Cardiac fibroblast (primary cell): ENCODE measurements around the gene FRYL.

Experiments
- DNase-seq, 2 donors: peaks; one replicate each; pipeline versions ENCODE4 v3.0.0 to v3.0.0-alpha.2; 2010; ENCODE audit warnings: low read depth in 2 of 2
- H3K4me3 ChIP-seq, 2 donors: replicated peaks in 1 of 2; 1 replicate in 1 of 2; 2 replicates in 1 of 2; pipeline ENCODE4 v1.5.1; 2011; ENCODE audit warnings: low read depth in 2 of 2, low read length in 2 of 2, mild to moderate bottlenecking in 2 of 2, moderate library complexity in 1 of 2
- TF ChIP-seq, protein P1 (sequence below): IDR thresholded peaks from one replicate; pipeline ENCODE4 v1.5.1; 2011; ENCODE audit warnings: low read depth, mild to moderate bottlenecking, low read length, inconsistent platforms

The FRYL gene

DNA sequence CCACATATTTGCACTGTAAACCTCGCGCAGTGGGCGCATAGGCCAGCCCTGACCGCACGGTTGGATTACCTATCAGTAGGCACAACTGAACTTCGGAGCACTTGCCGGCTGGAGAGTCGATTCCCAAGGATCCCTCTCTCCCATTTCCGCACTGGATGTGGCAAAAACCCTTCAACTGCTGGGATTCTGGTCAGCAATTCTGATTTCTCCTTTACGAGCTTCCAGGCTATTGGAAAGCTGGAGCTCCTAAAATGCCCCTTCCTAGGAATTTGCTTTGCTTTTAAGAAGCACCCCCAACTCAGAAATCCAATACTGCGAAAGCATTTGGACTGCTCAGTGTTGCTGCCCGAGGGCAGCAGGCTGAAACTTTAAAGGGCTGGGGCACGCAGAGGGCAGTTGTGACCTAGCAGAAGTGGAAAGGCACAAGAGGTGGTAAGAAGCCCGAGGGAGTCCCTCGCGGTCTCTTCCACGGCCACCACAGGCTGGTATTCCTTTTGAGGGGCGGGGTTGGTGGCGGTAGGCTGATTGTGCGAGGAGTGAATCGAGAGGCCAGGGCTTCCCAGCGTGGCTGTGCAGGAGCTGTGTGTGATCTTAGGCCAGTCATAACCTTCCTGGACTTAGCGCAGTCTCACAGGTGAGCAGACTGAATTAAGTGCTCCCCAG, 288.4 kb downstream of the FRYL start:
- TF ChIP-seq, protein P1, sequence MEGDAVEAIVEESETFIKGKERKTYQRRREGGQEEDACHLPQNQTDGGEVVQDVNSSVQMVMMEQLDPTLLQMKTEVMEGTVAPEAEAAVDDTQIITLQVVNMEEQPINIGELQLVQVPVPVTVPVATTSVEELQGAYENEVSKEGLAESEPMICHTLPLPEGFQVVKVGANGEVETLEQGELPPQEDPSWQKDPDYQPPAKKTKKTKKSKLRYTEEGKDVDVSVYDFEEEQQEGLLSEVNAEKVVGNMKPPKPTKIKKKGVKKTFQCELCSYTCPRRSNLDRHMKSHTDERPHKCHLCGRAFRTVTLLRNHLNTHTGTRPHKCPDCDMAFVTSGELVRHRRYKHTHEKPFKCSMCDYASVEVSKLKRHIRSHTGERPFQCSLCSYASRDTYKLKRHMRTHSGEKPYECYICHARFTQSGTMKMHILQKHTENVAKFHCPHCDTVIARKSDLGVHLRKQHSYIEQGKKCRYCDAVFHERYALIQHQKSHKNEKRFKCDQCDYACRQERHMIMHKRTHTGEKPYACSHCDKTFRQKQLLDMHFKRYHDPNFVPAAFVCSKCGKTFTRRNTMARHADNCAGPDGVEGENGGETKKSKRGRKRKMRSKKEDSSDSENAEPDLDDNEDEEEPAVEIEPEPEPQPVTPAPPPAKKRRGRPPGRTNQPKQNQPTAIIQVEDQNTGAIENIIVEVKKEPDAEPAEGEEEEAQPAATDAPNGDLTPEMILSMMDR, result no peak
- no peak for DNase-seq
- no peak overlapping the region for H3K4me3 ChIP-seq

DNA sequence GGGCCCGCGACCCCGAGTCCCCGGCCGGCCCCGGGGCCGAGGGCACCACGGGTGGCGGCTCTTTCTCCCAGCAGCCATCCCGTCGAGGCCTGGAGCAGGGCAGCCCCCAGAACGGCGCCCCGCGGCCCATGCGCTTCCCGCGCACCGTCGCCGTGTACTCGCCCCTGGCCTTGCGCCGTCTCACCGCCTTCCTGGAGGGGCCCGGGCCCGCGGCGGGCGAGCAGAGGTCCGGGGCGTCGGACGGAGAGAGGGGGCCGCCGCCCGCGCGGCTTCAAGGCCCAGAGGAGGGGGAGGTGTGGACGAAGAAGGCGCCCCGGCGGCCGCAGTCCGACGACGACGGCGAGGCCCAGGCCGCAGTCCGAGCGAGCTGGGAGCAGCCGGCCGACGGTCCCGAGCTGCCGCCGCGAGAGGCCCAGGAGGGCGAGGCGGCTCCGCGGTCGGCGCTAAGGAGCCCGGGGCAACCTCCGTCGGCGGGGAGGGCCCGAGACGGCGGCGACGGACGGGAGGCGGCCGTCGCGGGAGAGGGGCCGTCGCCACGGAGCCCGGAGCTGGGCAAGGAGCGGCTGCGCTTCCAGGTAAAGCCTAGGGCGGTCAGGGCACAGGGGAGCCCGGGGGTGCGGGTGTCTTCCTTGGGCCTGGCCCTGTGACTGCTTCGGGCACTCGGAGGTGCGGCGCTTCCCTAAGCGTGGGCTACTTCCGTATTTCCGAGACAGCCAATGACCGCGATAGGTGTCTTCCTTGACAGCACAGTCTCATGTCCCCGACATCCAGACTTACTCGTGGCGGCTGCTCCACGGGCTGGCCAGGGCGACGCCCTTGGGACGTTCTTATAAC, 289.2 kb downstream of the FRYL start:
- no peak overlapping the region for H3K4me3 ChIP-seq
- DNase-seq, result no peak
- TF ChIP-seq, protein P1, result no peak

DNA sequence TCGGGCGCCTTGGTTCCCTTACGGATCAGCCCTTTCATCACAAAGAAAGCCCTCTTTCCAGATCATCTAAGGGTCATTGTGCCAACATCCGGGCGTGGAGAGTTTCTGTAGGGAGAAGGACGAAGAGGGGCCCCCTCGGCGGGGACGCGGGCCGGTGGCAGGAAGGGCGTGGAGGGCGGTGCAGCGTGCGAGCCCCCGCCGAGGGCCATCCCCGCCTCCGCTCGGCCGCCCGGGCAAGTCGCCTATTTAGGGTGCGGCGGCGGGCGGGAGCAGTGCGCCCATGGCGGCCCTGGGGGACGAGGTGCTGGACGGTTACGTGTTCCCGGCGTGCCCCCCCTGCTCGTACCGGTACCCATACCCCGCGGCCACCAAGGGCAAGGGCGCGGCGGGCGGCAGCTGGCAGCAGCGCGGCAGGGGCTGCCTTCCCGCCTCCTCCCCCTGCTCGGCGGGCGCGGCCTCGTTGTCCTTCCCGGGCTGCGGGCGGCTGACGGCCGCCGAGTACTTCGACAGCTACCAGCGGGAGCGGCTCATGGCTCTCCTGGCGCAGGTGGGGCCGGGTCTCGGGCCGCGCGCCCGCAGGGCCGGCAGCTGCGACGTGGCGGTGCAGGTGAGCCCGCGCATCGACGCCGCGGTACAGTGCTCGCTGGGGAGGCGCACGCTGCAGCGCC, 289.9 kb downstream of the FRYL start, which contains the start of gene ZAR1:
ZAR1 (plus strand) TSS at position 241 of the 668 bp plus-strand sequence; CDS start at position 281, 40 bp downstream.
- DNase-seq, result no peak
- peak within 1 kb of the TSS in 1 of 2 donors; percentile 19 for H3K4me3 ChIP-seq
- TF ChIP-seq, protein P1, result no peak

DNA sequence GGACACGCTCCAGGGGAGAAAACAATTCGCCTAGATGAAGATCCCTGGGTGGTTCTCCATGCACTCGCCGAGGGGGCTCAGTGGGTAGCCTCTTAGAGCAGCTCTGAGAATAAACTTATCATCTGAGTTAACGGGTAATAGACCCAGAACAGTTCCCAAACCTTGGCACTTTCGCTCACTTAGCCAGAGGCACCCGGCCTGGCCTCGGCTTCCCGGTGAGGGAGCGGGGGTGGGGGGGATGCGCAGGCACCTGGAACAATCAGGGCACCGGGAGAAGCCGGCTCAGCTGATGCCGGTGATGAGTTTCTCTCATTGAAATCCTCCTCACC, 290.4 kb downstream of the FRYL start:
- DNase-seq, result no peak
- peak overlapping the region in 1 of 2 donors; percentile 19 for H3K4me3 ChIP-seq
- TF ChIP-seq, protein P1, result no peak

DNA sequence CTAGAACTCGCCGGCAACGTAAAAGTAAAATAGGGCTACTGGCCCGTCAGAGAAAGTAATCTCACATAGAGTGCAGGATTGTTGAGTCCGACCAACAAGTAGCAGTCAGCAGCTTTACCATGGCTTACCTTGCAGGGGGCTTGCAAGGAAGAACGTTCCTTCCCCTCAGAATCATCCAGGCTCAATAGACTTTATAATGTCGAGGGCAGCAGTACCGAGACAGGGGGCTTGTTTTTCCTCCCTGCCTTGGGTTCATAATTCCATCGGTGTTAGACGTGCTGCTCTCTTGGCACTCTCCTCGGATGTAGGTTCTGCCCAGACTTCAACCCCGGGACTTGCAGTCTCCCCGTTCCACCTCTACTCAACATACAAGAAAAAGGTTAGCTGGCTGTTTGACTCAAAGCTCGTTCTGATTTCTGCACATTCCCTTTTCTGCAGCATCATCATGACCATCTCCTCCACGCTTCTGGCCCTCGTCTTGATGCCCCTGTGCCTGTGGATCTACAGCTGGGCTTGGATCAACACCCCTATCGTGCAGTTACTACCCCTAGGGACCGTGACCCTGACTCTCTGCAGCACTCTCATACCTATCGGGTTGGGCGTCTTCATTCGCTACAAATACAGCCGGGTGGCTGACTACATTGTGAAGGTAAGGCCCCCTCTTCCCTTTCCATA, 295.4 kb downstream of the FRYL start:
- no peak overlapping the region for H3K4me3 ChIP-seq
- DNase-seq, result no peak
- TF ChIP-seq, protein P1, result no peak

DNA sequence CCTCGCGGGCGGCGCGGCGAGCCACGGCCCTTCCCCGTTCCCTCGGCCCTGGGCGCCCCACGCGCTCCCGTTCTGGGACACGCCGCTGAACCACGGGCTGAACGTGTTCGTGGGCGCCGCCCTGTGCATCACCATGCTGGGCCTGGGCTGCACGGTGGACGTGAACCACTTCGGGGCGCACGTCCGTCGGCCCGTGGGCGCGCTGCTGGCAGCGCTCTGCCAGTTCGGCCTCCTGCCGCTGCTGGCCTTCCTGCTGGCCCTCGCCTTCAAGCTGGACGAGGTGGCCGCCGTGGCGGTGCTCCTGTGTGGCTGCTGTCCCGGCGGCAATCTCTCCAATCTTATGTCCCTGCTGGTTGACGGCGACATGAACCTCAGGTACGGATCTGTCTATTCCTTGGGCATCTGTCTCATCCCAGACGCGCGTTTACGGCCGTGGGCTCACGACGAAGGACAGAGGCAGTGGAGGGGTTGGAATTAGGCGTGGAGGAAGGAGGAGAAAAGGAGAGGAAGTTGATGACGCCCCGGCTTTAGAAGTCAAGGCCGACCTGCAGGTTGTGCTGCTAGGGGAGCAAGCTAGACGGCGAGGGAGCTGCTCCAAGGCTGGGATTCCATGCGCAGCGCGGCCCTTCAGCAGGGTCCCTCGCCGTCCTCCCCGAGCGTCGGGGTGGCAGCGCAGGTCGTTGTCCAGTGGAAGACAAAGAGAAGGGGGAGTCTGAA, 296.1 kb downstream of the FRYL start:
- no peak overlapping the region for H3K4me3 ChIP-seq
- TF ChIP-seq, protein P1, result no peak
- DNase-seq, result no peak
